Activated T-cell treated with anti-CD3 and anti-CD28 coated beads for 24 hours (primary cell): ENCODE data around the gene SENP3.
"Not testable (repeated sequence)": the region's sequence is repeated elsewhere in the genome, so short reads cannot be mapped to it uniquely, and the experiment has no call there.

Experiments used
- DNase-seq: peaks from one replicate; pipeline ENCODE4 v3.0.0-alpha.2; 2020; ENCODE audit warnings: low read depth

Gene SENP3

DNA sequence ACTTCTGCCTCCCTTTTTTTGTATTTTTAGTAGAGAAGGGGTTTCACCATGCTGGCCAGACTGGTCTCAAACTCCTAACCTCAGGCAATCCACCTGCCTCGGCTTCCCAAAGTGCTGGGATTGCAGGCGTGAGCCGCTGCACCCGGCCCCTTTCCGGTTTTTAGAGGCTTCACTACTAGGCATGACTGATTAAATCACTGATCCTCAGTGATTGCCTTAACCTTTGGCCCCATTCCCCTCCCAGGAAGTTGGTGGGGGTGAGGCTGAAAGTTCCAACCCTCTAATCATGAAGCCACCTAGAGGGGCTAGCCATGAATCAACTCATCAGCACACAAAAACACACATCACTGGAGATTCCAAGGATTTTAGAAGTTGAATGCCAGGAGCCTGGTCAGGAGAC is 35.8 kb downstream of the SENP3 start:
- DNase-seq, result not testable (repeated sequence)

GRCh38 chr17:7606280-7606679 is 44.6 kb downstream of the SENP3 start:
- no peak for DNase-seq

DNA sequence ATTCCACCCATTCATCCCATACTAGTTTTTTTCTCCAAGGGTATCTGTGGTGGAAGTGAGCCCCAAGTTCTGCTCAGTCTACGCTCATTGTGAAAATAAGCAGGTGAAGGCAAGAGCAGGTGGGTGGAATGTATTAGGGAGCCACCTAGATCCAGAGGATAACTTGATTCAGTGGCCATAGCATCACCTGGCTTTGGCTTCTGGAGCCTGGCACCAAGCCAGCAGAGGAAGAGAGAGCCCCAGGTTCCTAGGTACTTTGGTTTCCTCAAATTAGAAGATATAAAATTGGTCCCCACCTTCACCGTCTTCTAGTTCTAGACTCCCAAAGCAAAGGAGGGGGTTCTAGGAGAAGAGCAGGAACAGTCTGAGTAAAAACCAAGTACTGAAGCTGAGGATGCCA is 48.9 kb downstream of the SENP3 start:
- no peak for DNase-seq

DNA sequence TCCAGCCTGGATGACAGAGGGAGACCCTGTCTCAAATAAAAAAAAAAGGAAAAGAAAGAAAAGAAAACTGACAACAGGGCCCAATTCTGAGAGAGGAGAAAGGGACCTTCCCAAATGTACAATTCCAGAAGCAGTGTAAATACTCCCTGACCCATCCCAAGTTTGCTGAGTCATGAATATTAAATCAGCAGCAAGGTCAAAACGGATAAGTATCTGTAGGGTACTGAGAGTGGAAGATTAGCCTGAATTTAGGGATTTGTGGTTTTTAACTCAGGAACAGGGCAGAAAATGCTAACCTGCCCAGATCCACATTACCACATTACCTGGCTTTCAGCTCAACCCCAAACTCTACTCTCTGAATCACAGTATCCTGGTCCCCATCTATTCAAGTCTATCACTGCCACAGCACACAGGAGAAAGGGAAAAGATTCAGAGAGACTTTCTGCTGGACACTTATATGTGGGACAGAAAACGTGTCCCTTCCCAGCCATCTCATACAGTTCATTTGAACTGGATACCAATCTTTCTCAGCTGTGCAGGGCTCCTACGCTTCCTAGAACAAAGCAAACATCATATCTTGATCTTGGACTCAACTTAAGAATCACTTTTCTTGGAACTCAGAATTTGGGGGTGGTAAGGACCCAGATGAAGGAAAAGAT is 50.0 kb downstream of the SENP3 start:
- DNase-seq, result no peak

GRCh38 chr17:7612294-7612640 is 50.5 kb downstream of the SENP3 start:
- no peak for DNase-seq

GRCh38 chr17:7613769-7614424 is 52.2 kb downstream of the SENP3 start:
- no peak for DNase-seq

DNA sequence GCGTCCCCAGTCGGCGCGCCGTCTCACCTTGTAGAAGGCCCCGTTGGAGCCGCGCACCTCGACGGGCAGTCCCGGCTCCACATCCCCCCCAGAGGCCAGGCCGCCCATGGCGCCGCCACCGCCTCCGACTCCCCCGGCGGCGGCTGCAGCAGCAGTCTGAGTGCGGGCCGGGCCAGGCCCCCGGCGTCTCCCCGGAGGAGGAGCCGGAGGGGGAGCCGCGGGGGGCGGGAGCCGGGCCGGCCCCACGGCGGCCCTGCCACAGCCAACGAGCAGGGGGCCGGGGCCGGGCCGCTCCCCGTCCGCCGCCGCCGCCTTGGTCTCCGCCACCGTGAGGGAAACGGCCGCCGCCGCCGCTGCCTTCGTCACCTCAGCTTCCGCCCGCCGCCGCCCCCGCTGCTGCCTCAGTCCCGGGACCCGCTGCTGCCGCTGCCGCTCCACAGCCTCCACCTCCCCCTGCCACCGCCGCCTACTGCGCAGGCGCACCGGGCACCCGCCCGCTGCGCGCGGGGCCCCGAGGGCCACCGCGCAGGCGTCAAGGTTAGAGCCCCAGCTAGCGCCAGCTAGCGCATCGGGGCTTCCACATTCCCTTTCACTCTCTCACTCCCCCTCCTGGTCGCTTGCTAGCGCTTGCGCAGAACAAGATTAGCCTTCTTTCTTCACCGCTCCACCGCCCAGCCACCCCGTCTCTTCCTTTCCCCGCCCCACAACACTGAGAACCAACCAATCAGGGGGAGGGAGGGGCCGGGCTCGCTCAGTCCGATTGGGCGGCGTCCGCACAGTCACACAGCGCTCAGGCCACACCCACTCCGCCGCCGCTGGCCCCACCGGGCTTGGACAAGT is 52.9 kb downstream of the SENP3 start, which contains the start of gene FXR2:
Gene FXR2 (minus strand): TSS at position 473 of the 840 bp plus-strand sequence. CDS start 365 bp downstream, at position 108.
- DNase-seq, result peak; percentile 99

GRCh38 chr17:7615265-7615747 is 53.6 kb downstream of the SENP3 start:
- DNase-seq, result no peak

GRCh38 chr17:7618608-7619007 is 56.9 kb downstream of the SENP3 start:
- DNase-seq, result no peak

DNA sequence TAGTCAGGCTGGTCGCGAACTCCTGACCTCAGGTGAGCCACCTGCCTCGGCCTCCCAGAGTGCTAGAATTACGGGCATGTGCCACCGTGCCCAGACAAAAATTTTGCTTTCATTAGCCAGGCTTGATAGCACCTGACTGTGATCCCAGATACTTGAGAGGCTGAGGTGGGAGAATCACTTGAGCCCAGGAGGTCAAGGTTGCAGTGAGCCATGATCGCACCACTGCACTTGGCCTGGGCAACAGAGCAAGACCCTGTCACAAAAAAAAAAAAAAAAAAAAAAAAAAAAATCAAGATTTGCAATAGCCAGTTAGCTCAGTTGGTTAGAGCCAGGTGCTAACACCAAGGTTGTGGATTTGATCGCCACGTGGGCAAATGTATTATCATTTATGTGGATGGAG is 59.1 kb downstream of the SENP3 start:
- DNase-seq, result no peak
